CD4-positive, alpha-beta T cell (primary cell): ENCODE measurements around the gene IL1RAPL2. TPM values are rescaled to one million over a fixed set of nuclear protein-coding genes. Genes with fewer than 3 reads are reported as not detected.

Experiments
- ATAC-seq: fragments of 200-7000 bp; cut with Tn5 transposase; one replicate; pipeline ENCODE4 v1.10.0; 2022; ENCODE audit warnings: mild to moderate bottlenecking; ENCODE audit not compliant: poor library complexity
- CTCF ChIA-PET: fragments of 350-600 bp; sonication (Branson Sonifier 250); formaldehyde crosslinking; loops from one replicate; lab custom pipeline; 2021; ENCODE audit warnings: antibody characterized with exemption, inconsistent platforms; lab: Charles Lee
- POLR2A ChIA-PET: fragments of 350-600 bp; sonication (Branson Sonifier 250); formaldehyde crosslinking; loops from one replicate; lab custom pipeline; 2021; ENCODE audit warnings: antibody characterized with exemption, inconsistent platforms; lab: Charles Lee
- DNase-seq, 14 experiments: peaks; one replicate each; pipeline ENCODE4 v3.0.0-alpha.2; 2013 to 2020; ENCODE audit warnings: mixed read lengths in 2 of 14
- H3K27ac ChIP-seq, 2 donors: one replicate each; pipeline versions ENCODE4 v1.5.1 to v1.7.0; 2013; ENCODE audit warnings: low read length in 2 of 2, low read depth in 1 of 2, mild to moderate bottlenecking in 1 of 2
- H3K27me3 ChIP-seq, 2 experiments: 1 replicate in 1 of 2; 2 replicates in 1 of 2; pipeline versions ENCODE4 v1.6.1 to v1.7.0; 2013; ENCODE audit warnings: low read length in 2 of 2, control low read depth in 1 of 2, mild to moderate bottlenecking in 1 of 2, moderate library complexity in 1 of 2; ENCODE audit not compliant: insufficient read depth in 2 of 2, control insufficient read depth in 1 of 2
- H3K36me3 ChIP-seq: one replicate; pipeline ENCODE4 v1.6.1; 2013; ENCODE audit warnings: low read length, control low read depth; ENCODE audit not compliant: insufficient read depth
- H3K4me1 ChIP-seq: one replicate; pipeline ENCODE4 v1.6.1; 2013; ENCODE audit warnings: low read length, control low read depth; ENCODE audit not compliant: insufficient read depth
- H3K4me3 ChIP-seq: one replicate; pipeline ENCODE4 v1.5.1; 2013; ENCODE audit warnings: mild to moderate bottlenecking, low read length, moderate library complexity
- H3K9me3 ChIP-seq, 2 experiments: 1 replicate in 1 of 2; 2 replicates in 1 of 2; pipeline versions ENCODE4 v1.6.1 to v1.7.0; 2013; ENCODE audit warnings: low read length in 2 of 2, mild to moderate bottlenecking in 2 of 2, control low read depth in 1 of 2, moderate library complexity in 1 of 2; ENCODE audit not compliant: control insufficient read depth in 1 of 2, insufficient read depth in 1 of 2
- H3K27ac Mint-ChIP-seq: one replicate; pipeline ENCODE4 v1.8.0; 2020; ENCODE audit warnings: mixed read lengths
- H3K27me3 Mint-ChIP-seq: one replicate; pipeline ENCODE4 v1.8.0; 2021; ENCODE audit warnings: mixed read lengths
- H3K36me3 Mint-ChIP-seq: one replicate; pipeline ENCODE4 v1.8.0; 2021; ENCODE audit warnings: low read depth, mixed read lengths
- H3K4me1 Mint-ChIP-seq: one replicate; pipeline ENCODE4 v1.8.0; 2021; ENCODE audit warnings: low read depth, mixed read lengths
- H3K4me3 Mint-ChIP-seq: one replicate; pipeline ENCODE4 v1.8.0; 2020; ENCODE audit warnings: mild to moderate bottlenecking, mixed read lengths
- H3K9me3 Mint-ChIP-seq: one replicate; pipeline ENCODE4 v1.8.0; 2020; ENCODE audit warnings: mixed read lengths
- intact Hi-C, 2 experiments: fragments of 100-400 bp; cut with DNase I in 1 of 2; cut with micrococcal nuclease in 1 of 2; formaldehyde crosslinking; loops; one replicate each; pipeline versions ENCODE4 v1.15.1 to v1.9.0; 2023 to 2025; cut with DNase I, micrococcal nuclease
- total RNA-seq, 174 experiments: library from RNA in 2 of 174; stranded (reverse) in 2 of 174; gene quantifications; one replicate each; pipeline ENCODE4 v1.2.3 and lab custom pipeline; 2021 to 2026
- TF ChIP-seq, protein P1 (sequence below): fragments of 200-600 bp; IDR thresholded peaks from one replicate; pipeline ENCODE4 v1.8.0; 2022; ENCODE audit warnings: antibody characterized with exemption, mild to moderate bottlenecking

IL1RAPL2 gene
- total RNA-seq, 2 experiments from 2014 or later: not detected

DNA sequence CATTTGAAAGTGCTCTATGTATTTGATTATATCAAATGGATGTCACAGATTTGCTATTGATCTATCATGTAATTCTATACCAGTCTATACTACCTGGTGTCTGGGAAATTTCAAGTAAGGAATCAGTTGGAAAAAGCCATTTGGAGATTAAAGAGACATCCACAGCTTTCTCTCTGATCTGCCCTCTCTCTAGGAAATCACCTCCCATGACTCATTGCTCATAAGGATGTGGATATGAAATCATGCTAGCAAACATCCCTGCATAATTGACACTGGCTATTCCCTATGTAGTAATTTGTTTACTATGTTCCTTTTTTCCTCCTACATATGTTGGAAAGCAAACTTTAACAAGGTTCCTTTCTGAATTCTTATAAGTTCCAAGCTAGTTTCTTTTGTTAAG lies 560.2 kb downstream of the IL1RAPL2 start:
- ChIA-PET CTCF (no interaction called here), POLR2A (no interaction called here)
- Mint-ChIP-seq H3K4me1 (no peaks in the 10 kb centered on the region), H3K4me3 (no peak overlapping the region), H3K9me3 (peaks cover 2% of the 10 kb centered on the region), H3K36me3 (no peaks in the 10 kb centered on the region), H3K27me3 (no peaks in the 10 kb centered on the region), H3K27ac (no peak overlapping the region)
- H3K9me3 ChIP-seq: no peaks in the 10 kb centered on the region
- H3K36me3 ChIP-seq: no peaks in the 10 kb centered on the region
- H3K4me3 ChIP-seq: no peak overlapping the region
- no peaks in the 10 kb centered on the region for H3K27me3 ChIP-seq
- no peak for DNase-seq
- no peak overlapping the region for H3K27ac ChIP-seq
- no peaks in the 10 kb centered on the region for H3K4me1 ChIP-seq
- intact Hi-C loops: no loop called here
- TF ChIP-seq, protein P1, sequence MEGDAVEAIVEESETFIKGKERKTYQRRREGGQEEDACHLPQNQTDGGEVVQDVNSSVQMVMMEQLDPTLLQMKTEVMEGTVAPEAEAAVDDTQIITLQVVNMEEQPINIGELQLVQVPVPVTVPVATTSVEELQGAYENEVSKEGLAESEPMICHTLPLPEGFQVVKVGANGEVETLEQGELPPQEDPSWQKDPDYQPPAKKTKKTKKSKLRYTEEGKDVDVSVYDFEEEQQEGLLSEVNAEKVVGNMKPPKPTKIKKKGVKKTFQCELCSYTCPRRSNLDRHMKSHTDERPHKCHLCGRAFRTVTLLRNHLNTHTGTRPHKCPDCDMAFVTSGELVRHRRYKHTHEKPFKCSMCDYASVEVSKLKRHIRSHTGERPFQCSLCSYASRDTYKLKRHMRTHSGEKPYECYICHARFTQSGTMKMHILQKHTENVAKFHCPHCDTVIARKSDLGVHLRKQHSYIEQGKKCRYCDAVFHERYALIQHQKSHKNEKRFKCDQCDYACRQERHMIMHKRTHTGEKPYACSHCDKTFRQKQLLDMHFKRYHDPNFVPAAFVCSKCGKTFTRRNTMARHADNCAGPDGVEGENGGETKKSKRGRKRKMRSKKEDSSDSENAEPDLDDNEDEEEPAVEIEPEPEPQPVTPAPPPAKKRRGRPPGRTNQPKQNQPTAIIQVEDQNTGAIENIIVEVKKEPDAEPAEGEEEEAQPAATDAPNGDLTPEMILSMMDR: no peak
- no peak for ATAC-seq

DNA sequence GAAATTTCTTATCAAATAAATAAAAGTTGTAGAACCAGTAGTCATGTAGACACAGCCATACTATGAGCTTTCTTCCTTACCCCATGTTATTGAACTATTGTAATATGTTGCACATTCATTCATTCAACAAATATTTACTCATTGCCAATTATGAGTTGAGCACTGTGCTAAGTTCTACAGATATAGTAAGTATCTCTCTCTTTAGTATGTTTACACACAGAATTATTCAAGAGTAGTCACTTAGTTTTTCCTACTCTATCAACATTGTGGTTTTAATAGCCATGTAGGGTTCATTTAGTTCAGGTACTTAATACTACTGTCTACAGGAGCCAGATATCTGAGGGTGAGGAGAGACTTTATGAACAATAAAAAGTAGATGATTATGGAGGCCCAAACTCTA lies 568.3 kb downstream of the IL1RAPL2 start:
- no peak overlapping the region for H3K27ac ChIP-seq
- Mint-ChIP-seq H3K9me3 (no peaks in the 10 kb centered on the region), H3K27ac (no peak overlapping the region), H3K4me1 (no peaks in the 10 kb centered on the region), H3K4me3 (no peak overlapping the region), H3K36me3 (no peaks in the 10 kb centered on the region), H3K27me3 (no peaks in the 10 kb centered on the region)
- H3K36me3 ChIP-seq: no peaks in the 10 kb centered on the region
- H3K27me3 ChIP-seq: no peaks in the 10 kb centered on the region
- no peak overlapping the region for H3K4me3 ChIP-seq
- DNase-seq: no peak
- H3K9me3 ChIP-seq: no peaks in the 10 kb centered on the region
- POLR2A ChIA-PET: no interaction called here
- TF ChIP-seq, protein P1: no peak
- intact Hi-C loops: no loop called here
- no peaks in the 10 kb centered on the region for H3K4me1 ChIP-seq
- no peak for ATAC-seq
- CTCF ChIA-PET: no interaction called here

DNA sequence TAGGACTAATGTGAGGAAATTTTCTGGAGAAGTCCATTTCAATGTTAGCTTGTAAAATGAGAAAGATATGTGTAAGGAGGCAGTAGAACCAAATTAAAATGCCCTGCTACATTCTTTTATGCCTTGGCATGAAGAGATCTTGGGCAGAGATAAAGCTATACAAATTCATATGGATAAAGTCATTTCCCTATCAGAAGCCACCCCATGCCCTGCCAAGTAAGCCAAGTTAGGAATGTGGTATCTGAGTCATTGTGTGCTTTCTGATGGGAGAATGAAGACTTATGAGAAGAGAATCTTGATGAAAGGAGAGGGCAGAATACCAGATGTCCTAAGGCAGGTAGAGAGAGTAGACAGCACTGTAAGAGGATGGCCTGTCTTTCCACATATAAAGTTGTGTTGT lies 570.8 kb downstream of the IL1RAPL2 start:
- H3K4me1 Mint-ChIP-seq: no peaks in the 10 kb centered on the region
- ATAC-seq (no peak), DNase-seq (no peak)
- no peaks in the 10 kb centered on the region for H3K9me3 ChIP-seq
- no peak overlapping the region for H3K4me3 ChIP-seq
- H3K27ac ChIP-seq: no peak overlapping the region
- H3K27me3 Mint-ChIP-seq: no peaks in the 10 kb centered on the region
- no peaks in the 10 kb centered on the region for H3K9me3 Mint-ChIP-seq
- no peaks in the 10 kb centered on the region for H3K36me3 ChIP-seq
- ChIA-PET POLR2A (no interaction called here), CTCF (no interaction called here)
- intact Hi-C loops: no loop called here
- no peaks in the 10 kb centered on the region for H3K4me1 ChIP-seq
- H3K27ac Mint-ChIP-seq: no peak overlapping the region
- H3K27me3 ChIP-seq: no peaks in the 10 kb centered on the region
- H3K36me3 Mint-ChIP-seq: no peaks in the 10 kb centered on the region
- TF ChIP-seq, protein P1: no peak
- no peak overlapping the region for H3K4me3 Mint-ChIP-seq
